CD4-positive, alpha-beta memory T cell (primary cell): ENCODE data around the gene TRMT2A. TPM values are rescaled to one million over a fixed set of nuclear protein-coding genes. Genes with fewer than 3 reads are reported as not detected.

Experiments used
- CTCF ChIA-PET: fragments of 350-600 bp; sonication (Branson Sonifier 250); formaldehyde crosslinking; loops from one replicate; lab custom pipeline; 2021; ENCODE audit warnings: inconsistent platforms; ENCODE audit not compliant: partially characterized antibody; lab: Charles Lee
- POLR2A ChIA-PET: fragments of 350-600 bp; sonication (Branson Sonifier 250); formaldehyde crosslinking; loops from one replicate; lab custom pipeline; 2021; ENCODE audit not compliant: partially characterized antibody; lab: Charles Lee
- DNase-seq, 5 donors: peaks; one replicate each; pipeline versions ENCODE4 v3.0.0 to v3.0.0-alpha.2; 2020 to 2022; ENCODE audit warnings: mixed read lengths in 1 of 5
- H3K27ac ChIP-seq: one replicate; pipeline ENCODE4 v1.7.0; 2013; ENCODE audit warnings: low read depth, low read length
- H3K27me3 ChIP-seq: 2 replicates; pipeline ENCODE4 v1.7.0; 2013; ENCODE audit warnings: mild to moderate bottlenecking, low read length, moderate library complexity; ENCODE audit not compliant: insufficient read depth
- H3K36me3 ChIP-seq: 2 replicates; pipeline ENCODE4 v1.7.0; 2013; ENCODE audit warnings: mild to moderate bottlenecking, low read length, moderate library complexity; ENCODE audit not compliant: insufficient read depth
- H3K4me1 ChIP-seq: 2 replicates; pipeline ENCODE4 v1.7.0; 2013; ENCODE audit warnings: mild to moderate bottlenecking, low read length, moderate library complexity; ENCODE audit not compliant: insufficient read depth
- H3K4me3 ChIP-seq, 2 donors: one replicate each; pipeline ENCODE4 v1.7.0; 2013; ENCODE audit warnings: low read length in 2 of 2, mild to moderate bottlenecking in 1 of 2
- H3K9me3 ChIP-seq, 2 donors: one replicate each; pipeline ENCODE4 v1.7.0; 2013; ENCODE audit warnings: low read length in 2 of 2, control low read depth in 1 of 2; ENCODE audit not compliant: control insufficient read depth in 1 of 2
- H3K27ac Mint-ChIP-seq, 7 donors: one replicate each; pipeline ENCODE4 v1.8.0; 2020 to 2021; ENCODE audit warnings: mixed read lengths in 7 of 7, mild to moderate bottlenecking in 6 of 7, inconsistent platforms in 3 of 7, moderate library complexity in 3 of 7
- H3K27me3 Mint-ChIP-seq, 2 donors: one replicate each; pipeline ENCODE4 v1.8.0; 2020 to 2021; ENCODE audit warnings: mixed read lengths in 2 of 2
- H3K36me3 Mint-ChIP-seq, 2 donors: one replicate each; pipeline ENCODE4 v1.8.0; 2020 to 2021; ENCODE audit warnings: mixed read lengths in 2 of 2, inconsistent platforms in 1 of 2, mild to moderate bottlenecking in 1 of 2
- H3K4me1 Mint-ChIP-seq, 4 donors: one replicate each; pipeline ENCODE4 v1.8.0; 2020 to 2021; ENCODE audit warnings: mixed read lengths in 4 of 4, mild to moderate bottlenecking in 1 of 4
- H3K4me3 Mint-ChIP-seq, 8 donors: one replicate each; pipeline ENCODE4 v1.8.0; 2020 to 2021; ENCODE audit warnings: mixed read lengths in 8 of 8, mild to moderate bottlenecking in 7 of 8, moderate library complexity in 6 of 8, inconsistent platforms in 3 of 8
- H3K9me3 Mint-ChIP-seq, 8 donors: one replicate each; pipeline ENCODE4 v1.8.0; 2020 to 2021; ENCODE audit warnings: mixed read lengths in 8 of 8, mild to moderate bottlenecking in 5 of 8, inconsistent platforms in 3 of 8, moderate library complexity in 1 of 8
- intact Hi-C: fragments of 100-400 bp; cut with micrococcal nuclease; formaldehyde crosslinking; loops from one replicate; pipeline ENCODE4 v1.15.1; 2023
- microRNA-seq: library from miRNA; unstranded; fragments of <30 nt; microRNA quantifications from one replicate; pipeline ENCODE4 v1.2.0, GENCODE V29; 2021; ENCODE audit warnings: borderline replicate concordance, borderline number of aligned reads, borderline microRNAs expressed, mixed read lengths
- polyA plus RNA-seq, 2 donors: library from polyadenylated mRNA; unstranded; fragments of 300-500 nt; fragmentation: Illumina TruSeq; gene quantifications; one replicate each; pipeline ENCODE4 v1.2.3, GENCODE V29; 2021
- total RNA-seq, 2 experiments: library from RNA; stranded (reverse); gene quantifications; one replicate each; pipeline ENCODE4 v1.2.3, GENCODE V29; 2021

Gene TRMT2A
- total and polyA plus RNA-seq, 4 experiments from 2014 or later: 28.0 to 126 (median 73.5) TPM

GRCh38 chr22:20064545-20065262 is 52.3 kb downstream of the TRMT2A start:
- Histone ChIP-seq H3K4me3 (no peak overlapping the region), H3K27ac (no peak overlapping the region), H3K9me3 (no peaks in the 10 kb centered on the region), H3K27me3 (no peaks in the 10 kb centered on the region), H3K36me3 (peaks cover 35% of the 10 kb centered on the region), H3K4me1 (peaks cover 5% of the 10 kb centered on the region)
- Mint-ChIP-seq H3K27me3 (no peaks in the 10 kb centered on the region), H3K4me3 (no peak overlapping the region), H3K9me3 (peaks cover 0 to 3% (median 0%) of the 10 kb centered on the region in 8 donors), H3K4me1 (peaks cover 0 to 2% (median 0%) of the 10 kb centered on the region in 4 donors), H3K36me3 (peaks cover 6 to 26% of the 10 kb centered on the region in 2 donors), H3K27ac (no peak overlapping the region)
- intact Hi-C loops: no loop called here
- ChIA-PET POLR2A (no interaction called here), CTCF (no interaction called here)
- no peak for DNase-seq

- Histone ChIP-seq H3K27ac (no peak overlapping the region), H3K4me1 (peaks cover 5% of the 10 kb centered on the region), H3K4me3 (no peak overlapping the region), H3K36me3 (peaks cover 35% of the 10 kb centered on the region), H3K27me3 (no peaks in the 10 kb centered on the region), H3K9me3 (no peaks in the 10 kb centered on the region)
- H3K27me3 Mint-ChIP-seq: no peaks in the 10 kb centered on the region
- H3K4me1 Mint-ChIP-seq: peaks cover 0 to 6% (median under 1%) of the 10 kb centered on the region in 4 donors
- no peak overlapping the region for H3K27ac Mint-ChIP-seq
- intact Hi-C loops: no loop called here
- no peak for DNase-seq
- no peak overlapping the region for H3K4me3 Mint-ChIP-seq
- ChIA-PET POLR2A (no interaction called here), CTCF (no interaction called here)
- peaks cover 7 to 30% of the 10 kb centered on the region in 2 donors for H3K36me3 Mint-ChIP-seq
- peaks cover 0 to 3% (median 0%) of the 10 kb centered on the region in 8 donors for H3K9me3 Mint-ChIP-seq
Measured at GRCh38 chr22:20064140-20064480, 52.9 kb downstream of the TRMT2A start.

DNA sequence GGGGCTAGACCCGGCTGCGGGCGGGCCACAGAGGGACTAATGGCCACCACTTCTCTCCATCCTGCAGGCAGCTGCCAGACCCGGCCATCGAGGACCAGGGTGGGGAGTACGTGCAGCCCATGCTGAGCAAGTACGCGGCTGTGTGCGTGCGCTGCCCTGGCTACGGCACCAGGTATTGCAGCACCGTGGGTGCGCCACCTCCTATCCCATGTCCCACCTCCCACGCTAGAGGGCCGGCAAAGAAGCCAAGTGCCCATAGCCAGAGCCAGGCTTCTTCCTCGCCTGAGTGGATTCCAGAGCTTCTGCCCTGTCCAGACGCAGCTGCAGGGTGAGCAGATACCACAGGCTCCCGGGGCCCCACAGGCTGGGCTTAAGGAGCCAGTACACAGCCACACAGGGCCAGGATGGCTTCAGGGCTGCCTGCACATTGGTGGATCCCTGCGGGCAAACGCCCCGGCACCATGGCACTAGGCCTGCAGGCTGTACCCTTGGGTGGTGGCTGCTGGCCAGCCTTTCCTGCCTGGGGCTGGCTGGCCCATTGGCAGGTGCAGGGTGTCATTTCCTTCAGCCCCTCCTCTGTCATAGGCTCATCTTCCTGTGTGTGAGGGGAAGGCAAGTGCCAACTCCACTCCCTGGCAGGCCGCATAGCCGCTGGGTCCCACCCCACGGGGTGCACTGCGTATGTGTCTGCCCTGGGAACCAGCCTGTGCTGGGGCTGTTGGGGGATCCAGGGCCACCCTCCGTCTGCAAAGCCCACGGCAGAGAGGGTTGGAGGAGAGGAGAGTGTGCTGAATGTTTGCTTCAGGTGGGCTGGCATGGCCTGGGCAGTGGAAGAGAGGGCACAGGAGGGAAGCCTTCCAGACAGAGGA is 53.5 kb downstream of the TRMT2A start:
- no peak overlapping the region for H3K27ac Mint-ChIP-seq
- H3K36me3 Mint-ChIP-seq: peaks cover 11 to 36% of the 10 kb centered on the region in 2 donors
- CTCF ChIA-PET: no interaction called here

GRCh38 chr22:20062766-20063083 is 54.3 kb downstream of the TRMT2A start:
- Histone ChIP-seq H3K4me1 (peaks cover 5% of the 10 kb centered on the region), H3K4me3 (no peak overlapping the region), H3K36me3 (peaks cover 36% of the 10 kb centered on the region), H3K27ac (no peak overlapping the region), H3K9me3 (no peaks in the 10 kb centered on the region), H3K27me3 (no peaks in the 10 kb centered on the region)
- H3K27ac Mint-ChIP-seq: no peak overlapping the region
- ChIA-PET POLR2A (no interaction called here), CTCF (no interaction called here)
- no peak overlapping the region for H3K4me3 Mint-ChIP-seq
- no peaks in the 10 kb centered on the region for H3K27me3 Mint-ChIP-seq
- intact Hi-C loops: no loop called here
- H3K9me3 Mint-ChIP-seq: peaks cover 0 to 3% (median 0%) of the 10 kb centered on the region in 8 donors
- no peak for DNase-seq
- H3K4me1 Mint-ChIP-seq: peaks cover 0 to 9% (median 2%) of the 10 kb centered on the region in 4 donors
- peaks cover 16 to 43% of the 10 kb centered on the region in 2 donors for H3K36me3 Mint-ChIP-seq

More for the DNA sequence above, 53.5 kb downstream of the TRMT2A start:
- H3K4me1 ChIP-seq: peaks cover 5% of the 10 kb centered on the region
- no peak for DNase-seq
- intact Hi-C loops: no loop called here
- H3K4me3 Mint-ChIP-seq: no peak overlapping the region
- H3K36me3 ChIP-seq: peaks cover 35% of the 10 kb centered on the region
- H3K27me3 ChIP-seq: no peaks in the 10 kb centered on the region
- H3K4me1 Mint-ChIP-seq: peaks cover 0 to 9% (median 2%) of the 10 kb centered on the region in 4 donors
- no peaks in the 10 kb centered on the region for H3K9me3 ChIP-seq
- H3K27me3 Mint-ChIP-seq: no peaks in the 10 kb centered on the region
- peaks cover 0 to 3% (median 0%) of the 10 kb centered on the region in 8 donors for H3K9me3 Mint-ChIP-seq
- H3K4me3 ChIP-seq: no peak overlapping the region
- no peak overlapping the region for H3K27ac ChIP-seq
- POLR2A ChIA-PET: no interaction called here

GRCh38 chr22:20062043-20062765 is 54.8 kb downstream of the TRMT2A start:
- Histone ChIP-seq H3K4me1 (peaks cover 5% of the 10 kb centered on the region), H3K27ac (no peak overlapping the region), H3K36me3 (peaks cover 41% of the 10 kb centered on the region), H3K9me3 (no peaks in the 10 kb centered on the region), H3K27me3 (no peaks in the 10 kb centered on the region), H3K4me3 (no peak overlapping the region)
- Mint-ChIP-seq H3K9me3 (peaks cover 0 to 3% (median 0%) of the 10 kb centered on the region in 8 donors), H3K36me3 (peaks cover 19 to 45% of the 10 kb centered on the region in 2 donors), H3K4me3 (no peak overlapping the region), H3K27me3 (no peaks in the 10 kb centered on the region), H3K4me1 (peaks cover 0 to 9% (median 2%) of the 10 kb centered on the region in 4 donors), H3K27ac (no peak overlapping the region)
- DNase-seq: no peak
- CTCF ChIA-PET: no interaction called here
- POLR2A ChIA-PET: no interaction called here
- intact Hi-C loops: no loop called here

Small RNA genes lying within 50 kb of the gene (microRNA-seq; reads per million reads assigned to microRNA genes)
- not detected for gene MIR6816

Other genes starting within 250 kb of the TRMT2A start
- 10 to 100 TPM; 36.8 to 39.2 TPM for gene COMT, start 175.5 kb downstream of the TRMT2A start, total RNA-seq
- 10 to 100 TPM; 93.1 to 93.9 TPM for gene COMT, start 175.5 kb downstream of the TRMT2A start, polyA plus RNA-seq
- 10 to 100 TPM; 34.2 to 35.9 TPM for gene TXNRD2, start 175.4 kb downstream of the TRMT2A start, total RNA-seq
- 10 to 100 TPM in 1 of 2 donors, 1 to 10 TPM in 1; 8.5 to 11.2 TPM for gene TXNRD2, start 175.4 kb downstream of the TRMT2A start, polyA plus RNA-seq
- gene ARVCF, start 100.4 kb downstream of the TRMT2A start, total RNA-seq: 1 to 10 TPM; 3.5 to 4.2 TPM
- under 1 TPM in 1 of 2 donors, not detected in 1; 0.28 TPM for gene ARVCF, start 100.4 kb downstream of the TRMT2A start, polyA plus RNA-seq
- gene TANGO2, start 96.1 kb downstream of the TRMT2A start, total RNA-seq: 10 to 100 TPM; 50.6 to 51.5 TPM
- 10 to 100 TPM; 40.9 to 43.9 TPM for gene TANGO2, start 96.1 kb downstream of the TRMT2A start, polyA plus RNA-seq
- gene DGCR8, start 37.0 kb downstream of the TRMT2A start, total RNA-seq: 10 to 100 TPM; 47.6 to 48.2 TPM
- 1 to 10 TPM; 2.2 to 5.1 TPM for gene DGCR8, start 37.0 kb downstream of the TRMT2A start, polyA plus RNA-seq
- gene RANBP1, start 1.1 kb downstream of the TRMT2A start, total RNA-seq: 10 to 100 TPM; 61.9 to 67.9 TPM
- gene RANBP1, start 1.1 kb downstream of the TRMT2A start, polyA plus RNA-seq: 100 to 1,000 TPM in 1 of 2 donors, 10 to 100 TPM in 1; 87.0 to 111 TPM
- gene ZDHHC8, start 14.6 kb upstream of the TRMT2A start, total RNA-seq: 10 to 100 TPM; 80.0 to 81.7 TPM
- gene ZDHHC8, start 14.6 kb upstream of the TRMT2A start, polyA plus RNA-seq: 1 to 10 TPM; 1.0 to 7.0 TPM
- gene CCDC188, start 33.8 kb upstream of the TRMT2A start, total RNA-seq: not detected
- gene CCDC188, start 33.8 kb upstream of the TRMT2A start, polyA plus RNA-seq: not detected
- 1 to 10 TPM; 2.1 to 2.7 TPM for gene RTN4R, start 151.1 kb upstream of the TRMT2A start, total RNA-seq
- 1 to 10 TPM; 1.7 to 6.3 TPM for gene RTN4R, start 151.1 kb upstream of the TRMT2A start, polyA plus RNA-seq
- gene DGCR6L, start 202.8 kb upstream of the TRMT2A start, total RNA-seq: 10 to 100 TPM; 39.9 to 44.6 TPM
- gene DGCR6L, start 202.8 kb upstream of the TRMT2A start, polyA plus RNA-seq: 100 to 1,000 TPM; 120 to 145 TPM